H1 (cell line): ENCODE measurements around the gene INPP4A. TPM values are rescaled to one million over a fixed set of nuclear protein-coding genes. Genes with fewer than 3 reads are reported as not detected.

ENCODE experiments used
- EGR1 ChIP-seq: IDR thresholded peaks from 2 replicates; pipeline ENCODE4 v1.6.1; 2011; ENCODE audit warnings: low read depth, low read length, borderline replicate concordance
- POLR2AphosphoS5 ChIP-seq: IDR thresholded peaks from 2 replicates; pipeline ENCODE4 v1.6.1; 2011; ENCODE audit warnings: low read depth, low read length
- RAD21 ChIP-seq, 2 experiments: IDR thresholded peaks in 1 of 2; conservative IDR thresholded peaks in 1 of 2; 2 replicates each; pipeline ENCODE4 v1.6.1; 2011; ENCODE audit warnings: low read depth in 2 of 2, low read length in 2 of 2, improper control_type of control experiment in 1 of 2, inconsistent platforms in 1 of 2, mild to moderate bottlenecking in 1 of 2, moderate library complexity in 1 of 2
- RXRA ChIP-seq: IDR thresholded peaks from 2 replicates; pipeline ENCODE4 v1.6.1; 2011; ENCODE audit warnings: low read depth, mild to moderate bottlenecking, low read length, moderate library complexity; ENCODE audit not compliant: insufficient read depth
- ZNF274 ChIP-seq: IDR thresholded peaks from 2 replicates; pipeline ENCODE4 v1.7.0; 2012; ENCODE audit warnings: low read length, borderline replicate concordance; ENCODE audit errors: extremely low read depth
- polyA plus RNA-seq, 7 experiments: library from polyadenylated mRNA; depleted of rRNA in 3 of 7; stranded (reverse) in 5 of 7; unstranded in 2 of 7; fragments of >200 nt in 5 of 7; fragments of 200-250 nt in 2 of 7; gene quantifications; 1 replicate in 5 of 7; 2 replicates in 1 of 7; 4 replicates in 1 of 7; pipeline versions ENCODE4 v1.2.1 to v1.2.3, GENCODE V29; 2011 to 2013; ENCODE audit warnings: missing spikeins in 2 of 7, mixed read lengths in 2 of 7
- total RNA-seq: library from RNA; stranded (reverse); fragmentation: NEBNext Ultra II Directional; extraction: Animal tissue kit (Norgen Biotek cat#: 25700); gene quantifications from 2 replicates; pipeline ENCODE4 v1.2.1, GENCODE V29; 2021

Gene INPP4A
- total and polyA plus RNA-seq, 2 of the 8 experiments (the other 6 are each of a cell fraction or from before 2014, with no cell fraction given), result 25.6 to 34.3 TPM

- TF ChIP-seq RAD21 (IDR thresholded peaks at IDR 0.05 in 1 of 2, conservative IDR thresholded peaks at IDR 0.05 in 1 of 2; ENCODE audit: low read depth in 2 of 2, low read length in 2 of 2) (no peak), POLR2AphosphoS5 (no peak), EGR1 (no peak), RXRA (no peak), ZNF274 (no peak)
Measured at GRCh38 chr2:98512699-98513098, 68.0 kb downstream of the INPP4A start (continued).
